Left kidney (tissue), 8 donors: ENCODE results near the gene SLX9. TPM values are rescaled to one million over a fixed set of nuclear protein-coding genes. Genes with fewer than 3 reads are reported as not detected.

Experiments used
- DNase-seq: peaks from one replicate; pipeline ENCODE4 v3.0.0-alpha.2; 2013
- long read RNA-seq, 8 donors: transcript quantifications; one replicate each; lab custom pipeline, GENCODE V29; 2026
- polyA plus RNA-seq: library from polyadenylated mRNA; unstranded; fragments of 120-200 nt; gene quantifications from one replicate; pipeline ENCODE4 v1.2.1, GENCODE V29; 2013; ENCODE audit not compliant: insufficient read length

The SLX9 gene
- 11.2 TPM for polyA plus RNA-seq
- long read RNA-seq, donor 1, transcript FAM207A-201 (6 exons, 927 nt): minor isoform, 12 of 27 reads
- long read RNA-seq, donor 1, transcript FAM207A-202 (6 exons, 880 nt): major isoform, 14 of 27 reads
- long read RNA-seq, donor 1, partial matches to known transcripts: 0 of 27 reads
- long read RNA-seq, donor 1, other reads (novel, unspliced or antisense): 0 of 27 reads
- long read RNA-seq, donor 2, transcript FAM207A-201 (6 exons, 927 nt): major isoform, 8 of 16 reads
- long read RNA-seq, donor 2, transcript FAM207A-202 (6 exons, 880 nt): major isoform, 8 of 16 reads
- long read RNA-seq, donor 2, partial matches to known transcripts: 0 of 16 reads
- long read RNA-seq, donor 2, other reads (novel, unspliced or antisense): 0 of 16 reads
- long read RNA-seq, donor 3, transcript FAM207A-202 (6 exons, 880 nt): major isoform, 7 of 14 reads
- long read RNA-seq, donor 3, transcript FAM207A-201 (6 exons, 927 nt): major isoform, 7 of 14 reads
- long read RNA-seq, donor 3, partial matches to known transcripts: 0 of 14 reads
- long read RNA-seq, donor 3, other reads (novel, unspliced or antisense): 0 of 14 reads
- long read RNA-seq, donor 4, partial matches to known transcripts: 0 of 1 reads
- long read RNA-seq, donor 4, other reads (novel, unspliced or antisense): 0 of 1 reads
- long read RNA-seq, donor 5, transcript FAM207A-202 (6 exons, 880 nt): minor isoform, 11 of 34 reads
- long read RNA-seq, donor 5, transcript FAM207A-201 (6 exons, 927 nt): major isoform, 21 of 34 reads
- long read RNA-seq, donor 5, partial matches to known transcripts: 0 of 34 reads
- long read RNA-seq, donor 5, other reads (novel, unspliced or antisense): 0 of 34 reads
- long read RNA-seq, donor 6, transcript FAM207A-202 (6 exons, 880 nt): minor isoform, 10 of 23 reads
- long read RNA-seq, donor 6, transcript FAM207A-201 (6 exons, 927 nt): major isoform, 12 of 23 reads
- long read RNA-seq, donor 6, partial matches to known transcripts: 0 of 23 reads
- long read RNA-seq, donor 6, other reads (novel, unspliced or antisense): 0 of 23 reads
- long read RNA-seq, donor 7, transcript FAM207A-201 (6 exons, 927 nt): minor isoform, 9 of 22 reads
- long read RNA-seq, donor 7, transcript FAM207A-202 (6 exons, 880 nt): major isoform, 13 of 22 reads
- long read RNA-seq, donor 7, partial matches to known transcripts: 0 of 22 reads
- long read RNA-seq, donor 7, other reads (novel, unspliced or antisense): 0 of 22 reads
- long read RNA-seq, donor 8, transcript FAM207A-201 (6 exons, 927 nt): major isoform, 5 of 8 reads
- long read RNA-seq, donor 8, partial matches to known transcripts: 0 of 8 reads
- long read RNA-seq, donor 8, other reads (novel, unspliced or antisense): 0 of 8 reads

DNA sequence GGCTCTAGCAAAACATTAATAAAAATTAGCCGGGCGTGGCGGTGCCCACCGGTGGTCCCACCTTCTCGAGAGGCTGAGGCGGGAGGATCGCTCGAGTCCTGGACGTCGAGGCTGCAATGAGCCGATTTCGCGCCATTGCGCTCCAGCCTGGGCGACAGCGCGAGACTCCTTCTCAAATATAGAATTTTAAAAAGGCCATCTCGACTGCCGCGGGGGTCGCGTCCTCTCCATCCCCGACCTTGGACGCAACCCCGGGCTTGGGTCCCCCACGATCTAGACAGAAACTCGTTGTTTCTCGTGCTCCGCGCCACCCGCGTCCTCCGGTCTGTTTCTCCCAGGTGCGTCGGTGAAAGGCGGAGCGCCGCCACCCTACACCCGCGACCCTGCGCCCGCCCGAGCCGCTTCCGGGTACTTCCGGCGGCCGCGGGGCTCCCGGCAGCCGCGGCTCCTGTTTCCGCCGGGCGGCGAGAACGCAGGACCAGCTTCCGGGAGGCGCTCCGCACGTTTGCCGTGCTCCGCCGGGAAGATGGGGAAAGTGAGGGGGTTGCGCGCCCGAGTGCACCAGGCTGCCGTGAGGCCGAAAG is at the start of gene SLX9:
SLX9 (plus strand) TSS at position 498 of the 584 bp plus-strand sequence; CDS start at position 527, 29 bp downstream.
- peak; percentile 73 for DNase-seq

DNA sequence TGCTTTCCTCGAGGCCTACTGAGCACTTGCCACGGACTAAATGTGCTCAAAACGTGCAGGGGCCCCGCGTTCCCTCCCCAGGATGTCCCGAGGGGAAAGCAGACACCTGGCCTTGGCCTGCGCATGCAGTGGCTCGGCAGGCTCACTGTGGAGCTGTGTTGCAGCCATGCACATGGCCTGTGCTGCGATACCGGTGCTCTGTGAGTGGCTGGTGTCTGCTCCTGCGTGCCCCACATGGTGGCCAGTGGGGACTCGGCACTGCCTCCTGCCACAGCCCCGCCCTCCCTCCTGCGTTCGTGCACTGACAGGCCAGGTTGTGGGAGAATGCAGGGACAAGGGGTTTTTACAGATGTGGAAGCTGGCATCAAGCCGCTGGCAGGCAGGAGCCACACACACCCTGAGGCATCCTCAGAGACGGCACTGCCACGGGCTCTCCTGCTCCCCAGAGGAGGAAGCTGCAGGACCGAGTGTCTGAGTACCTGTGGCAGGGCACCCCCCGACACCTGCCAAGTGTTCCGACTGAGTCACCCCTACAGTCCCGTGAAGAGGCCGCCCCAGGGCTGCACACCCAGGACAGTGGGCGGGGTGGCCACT is 49.4 kb upstream of the SLX9 start:
- no peak for DNase-seq

DNA sequence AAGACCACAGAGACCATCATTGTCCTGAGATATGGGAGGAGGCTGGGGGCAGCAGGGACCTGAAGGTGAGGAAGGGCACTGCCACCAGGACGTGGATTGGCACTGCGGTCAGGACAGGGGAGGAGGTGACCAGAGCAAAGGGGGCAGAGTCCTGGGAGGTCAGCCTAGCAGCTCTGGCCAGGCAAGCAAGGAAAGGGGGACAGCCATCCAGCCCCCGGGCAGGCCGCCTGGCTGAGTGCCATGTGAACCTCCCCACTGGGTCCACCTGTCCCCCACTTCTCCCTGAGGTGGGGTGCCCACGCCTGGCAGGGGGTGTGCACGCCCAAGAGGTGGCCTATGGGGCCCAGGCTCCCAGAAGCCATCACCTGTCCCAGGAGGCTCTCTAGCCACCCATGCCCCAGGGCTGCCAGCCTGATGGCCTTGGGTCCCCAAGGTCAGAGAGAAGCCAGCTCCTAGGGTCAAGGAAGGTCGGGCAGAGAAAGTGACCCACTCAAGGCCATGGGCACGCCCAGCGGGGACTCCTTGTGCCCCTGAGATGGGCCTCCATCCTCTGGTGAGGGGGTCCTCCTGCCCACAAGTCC is 48.8 kb upstream of the SLX9 start:
- no peak for DNase-seq

DNA sequence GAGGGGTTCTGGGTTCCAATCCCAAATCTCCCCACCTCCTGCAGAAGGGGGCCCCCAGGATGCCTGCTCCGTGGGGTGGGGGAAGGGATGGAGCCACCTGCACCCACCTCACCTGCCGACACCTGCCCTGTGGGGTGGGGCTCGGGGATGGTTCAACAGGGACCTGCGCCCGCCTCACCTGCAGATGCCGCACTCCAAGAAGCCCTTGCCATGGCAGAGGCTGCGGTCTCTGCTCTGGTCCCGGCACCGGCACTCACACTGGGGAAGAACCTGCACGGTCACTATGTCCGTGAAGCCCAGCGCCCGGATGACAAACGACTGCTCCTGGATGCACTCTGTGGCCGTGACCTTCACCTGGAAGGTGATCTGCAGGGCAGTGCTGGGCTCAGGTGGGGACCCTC is 48.2 kb upstream of the SLX9 start:
- DNase-seq: no peak

- no peak for DNase-seq
Observed at GRCh38 chr21:44892095-44892494, 47.7 kb upstream of the SLX9 start.

- no peak for DNase-seq
Observed at GRCh38 chr21:44892536-44893277, 47.1 kb upstream of the SLX9 start.

DNA sequence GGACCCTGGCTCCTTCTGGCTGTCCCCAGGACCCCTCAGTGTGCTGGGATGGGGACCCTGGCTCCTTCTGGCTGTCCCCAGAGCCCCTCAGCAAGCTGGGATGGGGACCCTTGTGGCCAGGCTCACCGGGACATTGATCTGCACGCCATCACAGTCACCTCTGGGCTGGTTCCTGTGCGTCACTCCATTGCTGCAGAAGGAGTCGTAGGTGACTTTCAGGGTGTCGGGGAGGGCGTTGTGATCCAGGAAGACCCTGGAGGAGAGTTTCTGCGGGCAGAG is 46.6 kb upstream of the SLX9 start:
- DNase-seq: no peak

- no peak for DNase-seq
Observed at GRCh38 chr21:44893948-44894656, 45.7 kb upstream of the SLX9 start.

- DNase-seq: no peak
Observed at GRCh38 chr21:44894687-44895302, 45.0 kb upstream of the SLX9 start.

GRCh38 chr21:44895859-44896258 is 44.0 kb upstream of the SLX9 start:
- DNase-seq: no peak

DNA sequence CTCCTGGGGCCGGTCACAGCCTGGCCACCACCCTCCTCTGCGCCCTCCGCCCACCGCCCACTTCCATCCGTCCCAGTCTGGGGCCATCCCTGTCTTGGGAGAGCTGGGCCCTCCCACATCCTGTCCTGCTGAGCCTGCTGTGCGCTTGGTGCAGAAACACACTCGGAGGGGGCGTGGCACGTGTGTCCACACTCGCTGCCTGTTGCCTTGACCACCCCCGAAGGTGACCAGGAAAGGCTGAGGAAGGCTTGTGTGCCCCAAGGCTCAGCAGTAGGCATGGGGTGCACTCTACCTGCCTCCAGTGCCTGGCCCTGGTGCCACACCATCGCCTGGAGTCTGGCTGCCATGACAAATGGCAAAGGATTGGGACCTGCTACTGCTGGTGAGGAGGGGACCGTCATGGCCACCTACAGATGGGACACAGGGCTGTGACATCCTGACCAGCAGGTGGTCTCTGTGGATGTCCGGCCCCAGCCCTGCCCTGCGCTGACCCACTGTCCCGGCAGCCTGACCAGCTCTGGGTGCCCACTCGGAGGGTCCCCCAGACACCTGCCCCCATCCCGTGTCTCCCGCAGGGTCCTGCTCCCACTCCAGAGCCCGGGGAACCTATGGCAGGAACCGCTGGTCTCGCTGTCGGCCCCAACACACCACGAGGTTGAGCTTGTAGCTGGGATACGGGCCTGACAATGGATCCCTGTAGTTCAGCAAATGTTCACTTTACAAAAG is 43.1 kb upstream of the SLX9 start:
- DNase-seq: no peak

- no peak for DNase-seq
Observed at GRCh38 chr21:44897326-44898010, 42.4 kb upstream of the SLX9 start.

DNA sequence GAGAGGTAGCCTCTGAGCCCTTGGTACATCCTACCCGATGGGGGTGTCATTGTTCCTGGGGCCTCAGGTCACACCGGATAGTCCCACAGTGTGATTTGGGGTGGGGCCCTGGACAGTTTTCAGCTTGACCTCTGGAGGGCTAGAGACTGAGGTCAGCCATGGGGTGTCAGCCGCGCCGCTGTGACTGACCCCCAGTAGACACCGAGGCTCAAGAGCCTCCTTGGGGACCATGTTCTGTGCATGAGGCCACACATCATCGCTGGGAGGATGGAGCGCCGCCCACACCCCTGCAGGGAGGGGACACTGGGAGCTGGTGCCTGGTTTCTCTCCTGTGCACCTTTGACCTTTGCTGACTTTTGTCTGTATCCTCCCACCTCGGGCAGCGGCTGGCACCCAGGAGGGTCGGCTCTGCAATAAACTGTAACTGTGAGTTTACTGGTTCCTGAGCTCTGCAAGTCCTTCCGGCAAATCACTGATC is 41.8 kb upstream of the SLX9 start:
- DNase-seq: no peak

GRCh38 chr21:44898851-44899767 is 40.7 kb upstream of the SLX9 start:
- no peak for DNase-seq

DNA sequence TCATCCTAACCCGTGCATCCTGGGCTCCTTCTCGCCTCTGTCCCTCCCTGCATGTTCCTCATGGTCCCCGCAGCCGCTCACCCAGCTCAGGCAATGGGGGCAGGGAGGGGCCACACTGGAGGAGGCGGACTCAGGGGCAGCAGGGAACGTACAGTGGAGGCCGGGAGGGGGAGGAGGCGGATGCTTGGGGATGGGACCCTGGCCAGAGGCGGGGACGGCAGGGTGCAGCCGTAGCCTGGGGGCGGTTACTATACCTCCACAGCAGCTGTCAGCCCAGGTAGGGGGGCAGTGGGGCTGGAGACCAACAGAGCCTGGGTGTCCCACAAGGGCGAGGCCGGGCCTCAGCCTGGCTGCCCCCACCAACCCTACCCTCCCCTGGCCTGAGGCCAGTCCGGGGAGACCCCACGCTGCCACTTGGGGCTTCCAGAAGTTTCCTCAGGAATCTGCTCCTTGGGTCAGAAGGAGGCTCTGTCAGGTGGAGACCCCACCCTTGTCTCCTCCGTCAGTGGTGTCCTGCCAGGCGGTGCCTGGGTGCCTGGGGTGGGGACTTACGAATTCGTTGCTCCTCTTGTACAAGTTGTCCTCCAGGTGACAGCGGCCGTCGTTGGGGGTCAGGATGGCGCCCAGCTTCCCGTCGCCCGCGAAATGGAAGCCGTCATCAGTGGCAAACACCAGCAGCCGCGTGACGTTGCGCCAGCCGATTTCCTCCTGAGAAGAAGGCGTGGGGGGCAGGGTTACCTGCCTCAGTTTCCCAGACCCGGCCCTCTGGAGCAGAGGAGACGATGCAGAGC is 39.9 kb upstream of the SLX9 start:
- no peak for DNase-seq
